Activated CD8-positive, alpha-beta T cell treated with anti-CD3 and anti-CD28 coated beads, Interleukin-2, amount 10 ng/mL, durations not matched to agents 7 days and 5 days (primary cell): ENCODE data around the gene CLEC20A. TPM values are rescaled to one million over a fixed set of nuclear protein-coding genes. Genes with fewer than 3 reads are reported as not detected.

Experiments used
- ATAC-seq: fragments of 150-1000 bp; cut with Tn5 transposase; one replicate; pipeline ENCODE4 v1.10.0; 2021; ENCODE audit warnings: moderate library complexity
- CTCF ChIA-PET: fragments of 350-600 bp; sonication (Branson Sonifier 250); formaldehyde crosslinking; loops from one replicate; lab custom pipeline; 2021; ENCODE audit warnings: antibody characterized with exemption; lab: Charles Lee
- POLR2A ChIA-PET: fragments of 350-600 bp; sonication (Branson Sonifier 250); formaldehyde crosslinking; loops from one replicate; lab custom pipeline; 2021; ENCODE audit warnings: antibody characterized with exemption; lab: Charles Lee
- DNase-seq: peaks from one replicate; pipeline ENCODE4 v3.0.0-alpha.2; 2020
- H3K27ac Mint-ChIP-seq: one replicate; pipeline ENCODE4 v1.8.0; 2021; ENCODE audit warnings: mild to moderate bottlenecking, mixed read lengths
- H3K27me3 Mint-ChIP-seq: one replicate; pipeline ENCODE4 v1.8.0; 2021; ENCODE audit warnings: low read depth, mixed read lengths
- H3K36me3 Mint-ChIP-seq: one replicate; pipeline ENCODE4 v1.8.0; 2021; ENCODE audit warnings: low read depth, mixed read lengths
- H3K4me1 Mint-ChIP-seq: one replicate; pipeline ENCODE4 v1.8.0; 2021; ENCODE audit warnings: low read depth, mixed read lengths
- H3K4me3 Mint-ChIP-seq: one replicate; pipeline ENCODE4 v1.8.0; 2021; ENCODE audit warnings: mild to moderate bottlenecking, mixed read lengths
- H3K9me3 Mint-ChIP-seq: one replicate; pipeline ENCODE4 v1.8.0; 2022; ENCODE audit warnings: mixed read lengths; ENCODE audit not compliant: insufficient read depth
- total RNA-seq, 2 experiments: library from RNA; stranded (reverse); gene quantifications; one replicate each; pipeline ENCODE4 v1.2.3, GENCODE V29; 2021

The CLEC20A gene
- total RNA-seq, 2 experiments from 2014 or later: not detected

GRCh38 chr1:178528953-178529335 lies 32.2 kb upstream of the CLEC20A start:
- no peak overlapping the region for H3K27ac Mint-ChIP-seq
- H3K36me3 Mint-ChIP-seq: no peaks in the 10 kb centered on the region
- POLR2A ChIA-PET: no interaction called here
- DNase-seq: no peak
- CTCF ChIA-PET: interaction anchor here (1.2 to 1.3 kb wide), 2 partner anchors 9 to 28 kb away, joined by 3 read pairs; no protein-coding TSS in a partner anchor
- peaks cover 6% of the 10 kb centered on the region for H3K4me1 Mint-ChIP-seq
- no peak for ATAC-seq
- H3K27me3 Mint-ChIP-seq: no peaks in the 10 kb centered on the region
- no peak overlapping the region for H3K4me3 Mint-ChIP-seq
- no peaks in the 10 kb centered on the region for H3K9me3 Mint-ChIP-seq

- peaks cover 6% of the 10 kb centered on the region for H3K4me1 Mint-ChIP-seq
- no peak for ATAC-seq
- no peak for DNase-seq
- no peaks in the 10 kb centered on the region for H3K9me3 Mint-ChIP-seq
- no peaks in the 10 kb centered on the region for H3K36me3 Mint-ChIP-seq
- POLR2A ChIA-PET: no interaction called here
- CTCF ChIA-PET: interaction anchor here (1.2 to 1.3 kb wide), 2 partner anchors 9 to 27 kb away, joined by 3 read pairs; no protein-coding TSS in a partner anchor
- no peak overlapping the region for H3K27ac Mint-ChIP-seq
- no peak overlapping the region for H3K4me3 Mint-ChIP-seq
- no peaks in the 10 kb centered on the region for H3K27me3 Mint-ChIP-seq
These were observed 31.6 kb upstream of the CLEC20A start for GRCh38 chr1:178528228-178528952.

GRCh38 chr1:178527117-178527516 lies 30.4 kb upstream of the CLEC20A start:
- no peaks in the 10 kb centered on the region for H3K27me3 Mint-ChIP-seq
- POLR2A ChIA-PET: interaction anchor here (0.6 kb wide), 1 partner anchor 1395 kb away, joined by 3 read pairs; no protein-coding TSS in a partner anchor
- CTCF ChIA-PET: interaction anchor here (1.0 to 1.5 kb wide), 2 partner anchors 26 to 475 kb away, joined by 3 to 4 read pairs; no protein-coding TSS in a partner anchor
- H3K9me3 Mint-ChIP-seq: no peaks in the 10 kb centered on the region
- no peak overlapping the region for H3K27ac Mint-ChIP-seq
- H3K4me3 Mint-ChIP-seq: no peak overlapping the region
- H3K36me3 Mint-ChIP-seq: no peaks in the 10 kb centered on the region
- no peak for ATAC-seq
- peaks cover 2% of the 10 kb centered on the region for H3K4me1 Mint-ChIP-seq
- DNase-seq: no peak

GRCh38 chr1:178521241-178521640 lies 24.5 kb upstream of the CLEC20A start:
- no peak for DNase-seq
- ATAC-seq: no peak
- no peaks in the 10 kb centered on the region for H3K9me3 Mint-ChIP-seq
- H3K4me1 Mint-ChIP-seq: no peaks in the 10 kb centered on the region
- H3K27me3 Mint-ChIP-seq: peaks cover 6% of the 10 kb centered on the region
- no peak overlapping the region for H3K4me3 Mint-ChIP-seq
- POLR2A ChIA-PET: no interaction called here
- H3K36me3 Mint-ChIP-seq: no peaks in the 10 kb centered on the region
- no peak overlapping the region for H3K27ac Mint-ChIP-seq
- CTCF ChIA-PET: no interaction called here

- ATAC-seq (no peak), DNase-seq (no peak)
- POLR2A ChIA-PET: no interaction called here
- H3K27me3 Mint-ChIP-seq: peaks cover 6% of the 10 kb centered on the region
- no peaks in the 10 kb centered on the region for H3K9me3 Mint-ChIP-seq
- H3K27ac Mint-ChIP-seq: no peak overlapping the region
- no peaks in the 10 kb centered on the region for H3K4me1 Mint-ChIP-seq
- CTCF ChIA-PET: interaction anchor here (0.8 kb wide), 1 partner anchor 19 kb away, joined by 4 read pairs; no protein-coding TSS in a partner anchor
- H3K36me3 Mint-ChIP-seq: no peaks in the 10 kb centered on the region
- H3K4me3 Mint-ChIP-seq: no peak overlapping the region
These were observed 24.0 kb upstream of the CLEC20A start for GRCh38 chr1:178520803-178521202.

- CTCF ChIA-PET: interaction anchor here (1.2 to 1.5 kb wide), 2 partner anchors 13 to 17 kb away, joined by 3 read pairs; no protein-coding TSS in a partner anchor
- Mint-ChIP-seq H3K4me3 (no peak overlapping the region), H3K4me1 (no peaks in the 10 kb centered on the region)
These were observed 22.1 kb upstream of the CLEC20A start for GRCh38 chr1:178518894-178519293.

GRCh38 chr1:178516110-178516509 lies 19.3 kb upstream of the CLEC20A start:
- no peak overlapping the region for H3K27ac Mint-ChIP-seq
- peaks cover 6% of the 10 kb centered on the region for H3K27me3 Mint-ChIP-seq

More at GRCh38 chr1:178518894-178519293, 22.1 kb upstream of the CLEC20A start:
- POLR2A ChIA-PET: interaction anchor here (1.1 kb wide), 1 partner anchor 12 kb away, joined by 3 read pairs; no protein-coding TSS in a partner anchor
- Mint-ChIP-seq H3K27me3 (peaks cover 6% of the 10 kb centered on the region), H3K36me3 (no peaks in the 10 kb centered on the region), H3K9me3 (no peaks in the 10 kb centered on the region), H3K27ac (no peak overlapping the region)
- no peak for ATAC-seq
- no peak for DNase-seq

GRCh38 chr1:178513278-178513983 lies 16.7 kb upstream of the CLEC20A start:
- Mint-ChIP-seq H3K9me3 (no peaks in the 10 kb centered on the region), H3K27me3 (peaks cover 3% of the 10 kb centered on the region), H3K4me3 (no peak overlapping the region), H3K4me1 (no peaks in the 10 kb centered on the region), H3K27ac (no peak overlapping the region), H3K36me3 (no peaks in the 10 kb centered on the region)
- CTCF ChIA-PET: no interaction called here
- ATAC-seq (no peak), DNase-seq (no peak)
- POLR2A ChIA-PET: no interaction called here

More at GRCh38 chr1:178516110-178516509, 19.3 kb upstream of the CLEC20A start:
- DNase-seq (no peak), ATAC-seq (no peak)
- POLR2A ChIA-PET: no interaction called here
- Mint-ChIP-seq H3K36me3 (no peaks in the 10 kb centered on the region), H3K4me1 (no peaks in the 10 kb centered on the region), H3K9me3 (no peaks in the 10 kb centered on the region), H3K4me3 (no peak overlapping the region)
- CTCF ChIA-PET: no interaction called here

- Mint-ChIP-seq H3K36me3 (no peaks in the 10 kb centered on the region), H3K27me3 (peaks cover 3% of the 10 kb centered on the region), H3K4me3 (no peak within 1 kb of the TSS), H3K27ac (no peak within 1 kb of the TSS), H3K4me1 (no peaks in the 10 kb centered on the region), H3K9me3 (no peaks in the 10 kb centered on the region)
- no peak for ATAC-seq
- DNase-seq: no peak
- ChIA-PET POLR2A (no interaction called here), CTCF (no interaction called here)
These were observed 16.0 kb upstream of the CLEC20A start, which contains the start of gene TEX35 for GRCh38 chr1:178512566-178513277. Gene TEX35, plus strand, starts transcription at chr1:178513109. Its CDS starts 80 bp downstream, at chr1:178513189.

- Mint-ChIP-seq H3K4me1 (no peaks in the 10 kb centered on the region), H3K4me3 (no peak overlapping the region), H3K27me3 (no peaks in the 10 kb centered on the region), H3K27ac (no peak overlapping the region), H3K9me3 (no peaks in the 10 kb centered on the region), H3K36me3 (no peaks in the 10 kb centered on the region)
- ATAC-seq: no peak
- CTCF ChIA-PET: interaction anchor here (1.1 kb wide), 1 partner anchor 9 kb away, joined by 4 read pairs; no protein-coding TSS in a partner anchor
- DNase-seq: no peak
- POLR2A ChIA-PET: no interaction called here
These were observed 13.4 kb upstream of the CLEC20A start for GRCh38 chr1:178510155-178510554.

- no peaks in the 10 kb centered on the region for H3K9me3 Mint-ChIP-seq
- H3K27ac Mint-ChIP-seq: no peak overlapping the region
- no peak overlapping the region for H3K4me3 Mint-ChIP-seq
- DNase-seq: no peak
- H3K36me3 Mint-ChIP-seq: no peaks in the 10 kb centered on the region
- H3K27me3 Mint-ChIP-seq: no peaks in the 10 kb centered on the region
- ATAC-seq: no peak
- ChIA-PET CTCF (interaction anchor here (1.1 kb wide), 1 partner anchor 8 kb away, joined by 4 read pairs; no protein-coding TSS in a partner anchor), POLR2A (no interaction called here)
- no peaks in the 10 kb centered on the region for H3K4me1 Mint-ChIP-seq
These were observed 12.7 kb upstream of the CLEC20A start for GRCh38 chr1:178509414-178510007.
